ENCODE measurements around the gene PIK3CB.

PIK3CB gene

DNA sequence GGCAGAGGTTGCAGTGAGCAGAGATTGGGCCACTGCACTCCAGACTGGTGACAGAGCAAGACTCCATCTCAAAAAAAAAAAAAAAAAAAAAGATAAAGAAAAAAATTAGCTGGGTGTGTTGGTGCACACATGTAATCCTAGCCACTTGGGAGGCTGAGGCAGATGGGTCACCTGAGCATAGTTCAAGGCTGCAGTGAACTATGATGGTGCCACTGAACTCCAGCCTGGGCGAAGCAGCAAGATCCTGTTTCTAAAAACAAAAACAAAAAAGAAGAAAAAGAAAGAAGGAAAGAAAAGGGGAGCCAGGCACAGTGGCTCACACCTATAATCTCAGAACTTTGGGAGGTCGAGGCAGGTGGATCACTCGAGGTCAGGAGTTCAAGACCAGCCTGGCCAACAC, 32.9 kb downstream of the PIK3CB start:
- H3K4me3 ChIP-seq (ENCODE audit: low read depth, low read length): no peak overlapping the region
- no peak for DNase-seq (ENCODE audit: low read depth)
- TF ChIP-seq POLR2A (IDR thresholded peaks at IDR 0.05; ENCODE audit: extremely low read depth, insufficient read length) (no peak), MYC (IDR thresholded peaks at IDR 0.05; ENCODE audit: low read depth, low read length) (no peak)
- TF ChIP-seq, protein P1, sequence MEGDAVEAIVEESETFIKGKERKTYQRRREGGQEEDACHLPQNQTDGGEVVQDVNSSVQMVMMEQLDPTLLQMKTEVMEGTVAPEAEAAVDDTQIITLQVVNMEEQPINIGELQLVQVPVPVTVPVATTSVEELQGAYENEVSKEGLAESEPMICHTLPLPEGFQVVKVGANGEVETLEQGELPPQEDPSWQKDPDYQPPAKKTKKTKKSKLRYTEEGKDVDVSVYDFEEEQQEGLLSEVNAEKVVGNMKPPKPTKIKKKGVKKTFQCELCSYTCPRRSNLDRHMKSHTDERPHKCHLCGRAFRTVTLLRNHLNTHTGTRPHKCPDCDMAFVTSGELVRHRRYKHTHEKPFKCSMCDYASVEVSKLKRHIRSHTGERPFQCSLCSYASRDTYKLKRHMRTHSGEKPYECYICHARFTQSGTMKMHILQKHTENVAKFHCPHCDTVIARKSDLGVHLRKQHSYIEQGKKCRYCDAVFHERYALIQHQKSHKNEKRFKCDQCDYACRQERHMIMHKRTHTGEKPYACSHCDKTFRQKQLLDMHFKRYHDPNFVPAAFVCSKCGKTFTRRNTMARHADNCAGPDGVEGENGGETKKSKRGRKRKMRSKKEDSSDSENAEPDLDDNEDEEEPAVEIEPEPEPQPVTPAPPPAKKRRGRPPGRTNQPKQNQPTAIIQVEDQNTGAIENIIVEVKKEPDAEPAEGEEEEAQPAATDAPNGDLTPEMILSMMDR (IDR thresholded peaks at IDR 0.05; ENCODE audit: low read depth, low read length): no peak
- TF ChIP-seq, protein P2, sequence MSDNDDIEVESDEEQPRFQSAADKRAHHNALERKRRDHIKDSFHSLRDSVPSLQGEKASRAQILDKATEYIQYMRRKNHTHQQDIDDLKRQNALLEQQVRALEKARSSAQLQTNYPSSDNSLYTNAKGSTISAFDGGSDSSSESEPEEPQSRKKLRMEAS (IDR thresholded peaks at IDR 0.05; ENCODE audit: low read depth, low read length): no peak

DNA sequence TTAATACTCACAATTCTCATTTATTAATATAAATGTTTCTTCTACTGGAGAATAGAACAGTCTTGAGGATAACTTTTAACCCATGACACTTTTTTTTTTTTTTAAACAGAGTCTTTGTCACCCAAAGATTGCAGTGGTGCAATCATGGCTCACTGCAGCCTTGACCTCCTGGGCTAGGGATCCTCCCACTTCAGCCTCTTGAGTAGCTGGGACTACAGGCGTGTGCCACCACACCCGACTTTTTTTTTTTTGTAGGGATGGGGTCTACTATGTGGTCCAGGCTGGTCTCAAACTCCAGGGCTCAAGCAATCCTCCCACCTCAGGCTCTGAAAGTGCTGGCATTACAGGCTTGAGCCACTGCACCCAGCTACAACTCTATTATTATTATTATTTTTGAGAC, 34.5 kb downstream of the PIK3CB start:
- H3K4me3 ChIP-seq (ENCODE audit: low read depth, low read length): no peak overlapping the region
- DNase-seq (ENCODE audit: low read depth): no peak
- TF ChIP-seq, protein P1 (IDR thresholded peaks at IDR 0.05; ENCODE audit: low read depth, low read length): no peak
- TF ChIP-seq POLR2A (IDR thresholded peaks at IDR 0.05; ENCODE audit: extremely low read depth, insufficient read length) (no peak), MYC (IDR thresholded peaks at IDR 0.05; ENCODE audit: low read depth, low read length) (no peak)
- TF ChIP-seq, protein P2 (IDR thresholded peaks at IDR 0.05; ENCODE audit: low read depth, low read length): no peak

DNA sequence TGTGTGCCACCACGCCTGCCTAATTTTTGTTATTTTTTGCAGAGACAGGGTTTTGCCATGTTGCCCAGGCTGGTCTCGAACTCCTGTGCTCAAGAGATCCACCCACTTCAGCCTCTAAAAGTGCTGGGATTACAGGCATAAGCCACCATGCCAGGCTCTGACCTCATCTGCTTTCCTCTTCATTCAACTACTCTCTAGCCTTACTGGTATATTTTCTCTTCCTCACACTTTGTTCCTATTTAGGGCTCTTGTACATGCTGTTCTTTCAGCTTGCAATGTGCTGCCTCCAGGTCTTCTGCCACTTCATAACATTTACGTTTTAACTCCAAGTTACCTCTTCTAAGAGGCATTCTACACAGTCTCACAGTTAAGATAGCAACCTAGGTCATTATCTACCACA, 34.9 kb downstream of the PIK3CB start:
- DNase-seq (ENCODE audit: low read depth): no peak
- no peak overlapping the region for H3K4me3 ChIP-seq (ENCODE audit: low read depth, low read length)
- TF ChIP-seq MYC (IDR thresholded peaks at IDR 0.05; ENCODE audit: low read depth, low read length): no peak
- TF ChIP-seq, protein P2 (IDR thresholded peaks at IDR 0.05; ENCODE audit: low read depth, low read length): no peak

DNA sequence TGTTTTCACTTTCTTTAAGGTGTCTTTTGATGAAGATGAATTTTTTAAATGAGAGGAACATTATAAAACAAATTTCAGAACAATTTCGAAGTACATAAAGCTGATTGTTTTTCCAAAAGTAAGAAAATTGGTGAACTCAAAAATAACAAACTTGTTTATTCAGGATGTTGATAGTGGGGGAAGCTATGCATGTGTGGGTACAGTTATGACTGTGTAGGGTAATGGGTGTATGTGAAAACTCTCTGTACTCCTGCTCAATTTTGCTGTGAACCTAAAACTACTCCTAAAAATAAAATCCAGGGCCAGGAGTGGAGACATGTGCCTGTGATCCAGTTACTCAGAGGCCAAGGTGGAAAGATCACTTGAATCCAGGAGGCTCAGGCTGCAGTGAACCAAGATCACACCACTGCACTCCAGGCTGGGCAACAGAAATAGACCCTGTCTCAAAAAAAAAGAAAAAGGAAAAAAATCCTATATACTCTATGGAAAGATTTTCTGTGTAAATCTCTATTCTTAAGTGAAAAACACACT, 37.2 kb downstream of the PIK3CB start:
- TF ChIP-seq, protein P2 (IDR thresholded peaks at IDR 0.05; ENCODE audit: low read depth, low read length): no peak
- DNase-seq (ENCODE audit: low read depth): no peak
- no peak overlapping the region for H3K4me3 ChIP-seq (ENCODE audit: low read depth, low read length)

DNA sequence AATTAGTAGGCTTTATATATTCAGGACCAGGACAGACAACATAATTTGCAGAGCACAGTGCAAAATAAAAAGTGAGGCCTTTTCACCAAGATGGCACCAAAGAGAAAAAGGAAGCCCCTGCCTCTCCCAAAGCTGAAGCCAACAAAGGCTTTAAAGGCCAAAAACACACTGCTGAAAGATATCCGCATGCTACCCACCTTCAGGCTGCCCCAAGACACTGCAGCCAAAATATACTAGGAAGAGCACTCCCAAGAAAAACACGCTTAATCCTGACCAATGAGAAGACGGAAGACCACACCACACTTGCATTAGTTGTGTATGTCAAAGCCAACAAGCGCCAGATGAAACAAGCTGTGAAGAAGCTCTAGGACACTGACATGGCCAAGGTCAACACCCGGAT, 38.0 kb downstream of the PIK3CB start:
- no peak for DNase-seq (ENCODE audit: low read depth)
- H3K4me3 ChIP-seq (ENCODE audit: low read depth, low read length): no peak overlapping the region
- TF ChIP-seq MYC (IDR thresholded peaks at IDR 0.05; ENCODE audit: low read depth, low read length) (no peak), POLR2A (IDR thresholded peaks at IDR 0.05; ENCODE audit: extremely low read depth, insufficient read length) (no peak)
- TF ChIP-seq, protein P1 (IDR thresholded peaks at IDR 0.05; ENCODE audit: low read depth, low read length): no peak
- TF ChIP-seq, protein P2 (IDR thresholded peaks at IDR 0.05; ENCODE audit: low read depth, low read length): no peak

DNA sequence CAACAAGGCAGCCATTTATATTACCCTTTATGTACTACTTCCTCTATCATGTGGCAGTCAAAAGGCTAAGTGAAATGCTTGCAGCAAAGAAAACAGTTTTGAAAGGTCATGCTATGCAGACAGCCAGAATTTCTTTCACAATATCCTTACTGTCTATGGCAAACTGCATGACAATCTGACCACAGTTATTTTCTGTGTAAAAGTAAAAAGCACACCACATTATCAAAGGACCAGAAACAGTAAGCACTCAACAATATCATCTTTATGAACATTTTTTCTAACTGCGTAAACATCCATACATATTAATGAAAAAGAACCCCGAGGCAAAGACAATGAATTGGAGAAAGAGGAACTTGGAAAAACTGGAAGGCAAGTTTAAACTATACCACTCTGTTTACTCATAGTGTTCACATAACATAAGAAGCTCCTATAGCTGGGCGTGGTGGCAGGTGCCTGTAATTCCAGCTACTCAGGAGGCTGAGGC, 47.9 kb downstream of the PIK3CB start:
- H3K4me3 ChIP-seq (ENCODE audit: low read depth, low read length): peak overlapping the region; percentile 46
- TF ChIP-seq, protein P1 (IDR thresholded peaks at IDR 0.05; ENCODE audit: low read depth, low read length): no peak
- TF ChIP-seq MYC (IDR thresholded peaks at IDR 0.05; ENCODE audit: low read depth, low read length): peak; percentile 77
- TF ChIP-seq, protein P2 (IDR thresholded peaks at IDR 0.05; ENCODE audit: low read depth, low read length): peak; percentile 80
- DNase-seq (ENCODE audit: low read depth): peak; percentile 90

Measured in NB4 (cell line).